GM19043 (cell line): Measurements from ENCODE around the gene EGLN1.

Source experiments
- ATAC-seq: cut with Tn5 transposase; IDR thresholded peaks from one replicate; pipeline ENCODE4 v1.9.1; 2021; ENCODE audit warnings: low read depth; ENCODE audit not compliant: unreplicated experiment

Gene EGLN1

GRCh38 chr1:231401478-231401877, 20.6 kb downstream of the EGLN1 start:
- ATAC-seq, result no peak

- ATAC-seq, result no peak
These were observed 24.0 kb downstream of the EGLN1 start for GRCh38 chr1:231397886-231398671.

GRCh38 chr1:231396643-231397042, 25.4 kb downstream of the EGLN1 start:
- no peak for ATAC-seq

GRCh38 chr1:231395998-231396390, 26.1 kb downstream of the EGLN1 start:
- ATAC-seq, result no peak

GRCh38 chr1:231395076-231395997, 26.8 kb downstream of the EGLN1 start:
- no peak for ATAC-seq

GRCh38 chr1:231393668-231394067, 28.4 kb downstream of the EGLN1 start:
- no peak for ATAC-seq

- ATAC-seq, result no peak
These were observed 29.5 kb downstream of the EGLN1 start for GRCh38 chr1:231392389-231393131.

GRCh38 chr1:231390071-231390470, 32.0 kb downstream of the EGLN1 start:
- no peak for ATAC-seq

GRCh38 chr1:231387770-231388669, 34.1 kb downstream of the EGLN1 start:
- no peak for ATAC-seq

GRCh38 chr1:231386466-231386865, 35.6 kb downstream of the EGLN1 start:
- ATAC-seq, result no peak

GRCh38 chr1:231385416-231385748, 36.7 kb downstream of the EGLN1 start:
- no peak for ATAC-seq

GRCh38 chr1:231384696-231385415, 37.2 kb downstream of the EGLN1 start:
- no peak for ATAC-seq

GRCh38 chr1:231383159-231383860, 38.8 kb downstream of the EGLN1 start:
- ATAC-seq, result no peak

GRCh38 chr1:231382426-231382825, 39.7 kb downstream of the EGLN1 start:
- no peak for ATAC-seq

GRCh38 chr1:231381729-231382128, 40.4 kb downstream of the EGLN1 start:
- no peak for ATAC-seq

GRCh38 chr1:231376875-231377549, 45.1 kb downstream of the EGLN1 start:
- peak; percentile 54 for ATAC-seq

- no peak for ATAC-seq
These were observed 46.0 kb downstream of the EGLN1 start for GRCh38 chr1:231376101-231376500.

GRCh38 chr1:231374394-231374793, 47.7 kb downstream of the EGLN1 start:
- ATAC-seq, result no peak
